ENCODE measurements around the gene PKHD1.

DNA sequence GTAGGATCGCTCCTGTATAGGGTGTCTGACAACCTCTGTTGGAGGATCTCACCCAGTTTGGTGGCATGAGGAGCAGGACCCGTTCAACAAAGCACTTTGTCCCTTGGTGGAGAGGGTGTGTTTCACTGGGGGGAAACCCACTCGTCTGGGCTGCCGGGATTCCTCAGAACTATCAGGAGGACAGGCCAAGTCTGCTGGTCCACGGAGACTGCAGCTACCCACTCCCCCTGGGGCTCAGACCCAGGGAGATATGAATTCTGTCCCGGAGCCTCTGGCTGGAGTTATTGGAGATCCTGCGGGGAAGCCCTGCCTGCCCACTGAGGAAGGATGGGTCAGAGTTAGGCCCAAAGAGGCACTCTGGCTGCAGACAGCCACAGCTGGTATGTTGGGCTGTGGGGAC is 233.1 kb downstream of the PKHD1 start:
- TF ChIP-seq EZH2 (IDR thresholded peaks at IDR 0.05; ENCODE audit: low read length, unreplicated experiment), result no peak
- TF ChIP-seq CTCF (conservative IDR thresholded peaks at IDR 0.05; ENCODE audit: low read depth, low read length), result no peak
